ENCODE results near the gene ESPNL.
"Not testable (repeated sequence)": the region's sequence is repeated elsewhere in the genome, so short reads cannot be mapped to it uniquely, and the experiment has no call there.

The ESPNL gene

GRCh38 chr2:238100049-238100820 lies at the start of gene ESPNL:
Gene ESPNL (plus strand): TSS chr2:238100340. CDS start chr2:238100420, 80 bp downstream.
- no peak for ATAC-seq

- ATAC-seq = no peak
Measured at GRCh38 chr2:238053191-238053776, 46.9 kb upstream of the ESPNL start.

GRCh38 chr2:238055841-238056240 lies 44.3 kb upstream of the ESPNL start:
- no peak for ATAC-seq

- not testable (repeated sequence) for ATAC-seq
Measured at GRCh38 chr2:238057696-238058575, 42.2 kb upstream of the ESPNL start.

- no peak for ATAC-seq
Measured at GRCh38 chr2:238059505-238059904, 40.6 kb upstream of the ESPNL start.

- no peak for ATAC-seq
Measured at GRCh38 chr2:238060096-238060541, 40.0 kb upstream of the ESPNL start.

GRCh38 chr2:238060542-238061314 lies 39.4 kb upstream of the ESPNL start, which contains the start of gene SCLY:
Gene SCLY (plus strand): TSS chr2:238061001. CDS start chr2:238061055, 54 bp downstream.
- ATAC-seq = peak; percentile 98 to 99

- ATAC-seq = peak in 1 of 2 donors; percentile 1
Measured at GRCh38 chr2:238061315-238062202, 38.6 kb upstream of the ESPNL start.

- ATAC-seq = no peak
Measured at GRCh38 chr2:238063414-238064189, 36.5 kb upstream of the ESPNL start.

- ATAC-seq = no peak
Measured at GRCh38 chr2:238064376-238064775, 35.8 kb upstream of the ESPNL start.

GRCh38 chr2:238065071-238065846 lies 34.9 kb upstream of the ESPNL start:
- no peak for ATAC-seq

- ATAC-seq = no peak
Measured at GRCh38 chr2:238066218-238066617, 33.9 kb upstream of the ESPNL start.

- ATAC-seq = peak; percentile 62 to 66
Measured at GRCh38 chr2:238066718-238067117, 33.4 kb upstream of the ESPNL start.

- no peak for ATAC-seq
Measured at GRCh38 chr2:238067939-238068338, 32.2 kb upstream of the ESPNL start.

GRCh38 chr2:238069021-238069709 lies 31.0 kb upstream of the ESPNL start:
- ATAC-seq = no peak

GRCh38 chr2:238069877-238070276 lies 30.3 kb upstream of the ESPNL start:
- no peak for ATAC-seq

GRCh38 chr2:238075397-238075796 lies 24.7 kb upstream of the ESPNL start:
- ATAC-seq = no peak

GRCh38 chr2:238077292-238077691 lies 22.8 kb upstream of the ESPNL start:
- ATAC-seq = no peak

- ATAC-seq = no peak
Measured at GRCh38 chr2:238079874-238080327, 20.2 kb upstream of the ESPNL start.

Measured in activated CD4-positive, CD25-positive, alpha-beta regulatory T cell treated with anti-CD3 and anti-CD28 coated beads, Interleukin-2, amount 50 U/mL, for 24 hours (primary cell).